Liver (tissue), 9 donors: ENCODE data around the gene MAP4K2. TPM values are rescaled to one million over a fixed set of nuclear protein-coding genes. Genes with fewer than 3 reads are reported as not detected.

ENCODE experiments used
- DNase-seq: peaks from one replicate; pipeline ENCODE4 v3.0.0-alpha.2; 2017; ENCODE audit warnings: low spot score
- H3K27ac ChIP-seq, 2 donors: one replicate each; pipeline ENCODE4 v1.7.0; 2013; ENCODE audit warnings: inconsistent platforms in 2 of 2, low read length in 2 of 2, control low read depth in 1 of 2, low read depth in 1 of 2, mild to moderate bottlenecking in 1 of 2
- H3K27me3 ChIP-seq, 4 donors: one replicate each; pipeline versions ENCODE4 v1.6.1 to v1.7.0; 2013; ENCODE audit warnings: low read length in 3 of 4, inconsistent platforms in 1 of 4, mild to moderate bottlenecking in 1 of 4, moderate library complexity in 1 of 4; ENCODE audit not compliant: control insufficient read depth in 4 of 4, insufficient read depth in 4 of 4
- H3K36me3 ChIP-seq, 4 donors: one replicate each; pipeline versions ENCODE4 v1.6.1 to v1.7.0; 2013; ENCODE audit warnings: low read length in 3 of 4, mild to moderate bottlenecking in 3 of 4, low read depth in 1 of 4, moderate library complexity in 1 of 4; ENCODE audit not compliant: control insufficient read depth in 4 of 4, insufficient read depth in 3 of 4
- H3K4me1 ChIP-seq, 4 donors: one replicate each; pipeline versions ENCODE4 v1.6.1 to v1.7.0; 2013; ENCODE audit warnings: low read length in 3 of 4, mild to moderate bottlenecking in 3 of 4, moderate library complexity in 1 of 4; ENCODE audit not compliant: control insufficient read depth in 4 of 4, insufficient read depth in 4 of 4
- H3K4me3 ChIP-seq, 3 donors: one replicate each; pipeline versions ENCODE4 v1.6.1 to v1.7.0; 2013; ENCODE audit warnings: low read length in 3 of 3, control low read depth in 1 of 3, low read depth in 1 of 3, mild to moderate bottlenecking in 1 of 3
- H3K9ac ChIP-seq, 2 donors: one replicate each; pipeline ENCODE4 v1.7.0; 2013; ENCODE audit warnings: low read length in 2 of 2, mild to moderate bottlenecking in 2 of 2, moderate library complexity in 2 of 2, control low read depth in 1 of 2, low read depth in 1 of 2
- H3K9me3 ChIP-seq, 4 donors: one replicate each; pipeline versions ENCODE4 v1.6.1 to v1.7.0; 2013; ENCODE audit warnings: low read length in 3 of 4; ENCODE audit not compliant: control insufficient read depth in 4 of 4
- EGR1 ChIP-seq, 2 donors: IDR thresholded peaks; 2 replicates each; pipeline ENCODE4 v1.6.1; 2016 to 2018; ENCODE audit warnings: antibody characterized with exemption in 2 of 2, low read depth in 2 of 2
- FOXA1 ChIP-seq: IDR thresholded peaks from 2 replicates; pipeline ENCODE4 v1.6.1; 2016; ENCODE audit warnings: antibody characterized with exemption
- FOXA2 ChIP-seq: IDR thresholded peaks from 2 replicates; pipeline ENCODE4 v1.6.1; 2016; ENCODE audit warnings: antibody characterized with exemption
- GABPA ChIP-seq, 2 donors: IDR thresholded peaks in 1 of 2; conservative IDR thresholded peaks in 1 of 2; 2 replicates each; pipeline ENCODE4 v1.6.1; 2016; ENCODE audit warnings: antibody characterized with exemption in 2 of 2, mild to moderate bottlenecking in 1 of 2, moderate library complexity in 1 of 2
- HNF4A ChIP-seq, 2 donors: conservative IDR thresholded peaks; 2 replicates each; pipeline ENCODE4 v1.6.1; 2016; ENCODE audit warnings: antibody characterized with exemption in 2 of 2, mild to moderate bottlenecking in 2 of 2
- HNF4G ChIP-seq: IDR thresholded peaks from 2 replicates; pipeline ENCODE4 v1.6.1; 2016; ENCODE audit warnings: antibody characterized with exemption
- JUND ChIP-seq, 2 donors: IDR thresholded peaks; 2 replicates each; pipeline ENCODE4 v1.6.1; 2016; ENCODE audit warnings: antibody characterized with exemption in 2 of 2
- NR2F2 ChIP-seq: IDR thresholded peaks from 2 replicates; pipeline ENCODE4 v1.6.1; 2016; ENCODE audit warnings: antibody characterized with exemption
- RAD21 ChIP-seq, 2 donors: IDR thresholded peaks; 2 replicates each; pipeline ENCODE4 v1.6.1; 2016; ENCODE audit warnings: antibody characterized with exemption in 2 of 2, mild to moderate bottlenecking in 2 of 2
- RXRA ChIP-seq, 2 donors: IDR thresholded peaks; 2 replicates each; pipeline ENCODE4 v1.6.1; 2017 to 2018; ENCODE audit warnings: antibody characterized with exemption in 2 of 2, mild to moderate bottlenecking in 1 of 2
- SP1 ChIP-seq: IDR thresholded peaks from 2 replicates; pipeline ENCODE4 v1.6.1; 2018; ENCODE audit warnings: antibody characterized with exemption, mild to moderate bottlenecking
- TAF1 ChIP-seq: conservative IDR thresholded peaks from 2 replicates; pipeline ENCODE4 v1.6.1; 2016; ENCODE audit warnings: antibody characterized with exemption, mild to moderate bottlenecking
- YY1 ChIP-seq: IDR thresholded peaks from 2 replicates; pipeline ENCODE4 v1.6.1; 2016; ENCODE audit warnings: antibody characterized with exemption, mild to moderate bottlenecking
- WGBS: extraction: QIAGEN DNeasy Blood & Tissue Kit; methylation state at CpG from one replicate; pipeline ENCODE4 v1.1.7; 2013; 5-methylcytosine and 5-hydroxymethylcytosine counted together
- polyA plus RNA-seq, 2 donors: library from polyadenylated mRNA; stranded (reverse) in 1 of 2; unstranded in 1 of 2; fragments of 200-250 nt in 1 of 2; fragments of >200 nt in 1 of 2; fragmentation: Nextera tagmentation in 1 of 2; extraction: Ambion mirVana in 1 of 2; gene quantifications; one replicate each; pipeline versions ENCODE4 v1.2.1 to v1.2.3, GENCODE V29; 2013 to 2015
- total RNA-seq, 2 donors: library from RNA; depleted of rRNA; stranded (reverse); fragments of >200 nt; gene quantifications; one replicate each; pipeline ENCODE4 v1.2.3, GENCODE V29; 2014
- TF ChIP-seq, protein P1 (sequence below): fragments of 150-350 bp; IDR thresholded peaks from 2 replicates; pipeline ENCODE4 v1.5.1; 2017; ENCODE audit warnings: improper control_type of control experiment, low read depth, low read length; ENCODE audit not compliant: missing input control
- TF ChIP-seq, protein P2 (sequence below): IDR thresholded peaks from 2 replicates; pipeline ENCODE4 v1.6.1; 2016; ENCODE audit warnings: antibody characterized with exemption
- TF ChIP-seq, protein P3 (sequence below): IDR thresholded peaks from 2 replicates; pipeline ENCODE4 v1.6.1; 2016; ENCODE audit warnings: antibody characterized with exemption, mild to moderate bottlenecking
- TF ChIP-seq, protein P4 (sequence below): IDR thresholded peaks from 2 replicates; pipeline ENCODE4 v1.6.1; 2016; ENCODE audit warnings: antibody characterized with exemption
- TF ChIP-seq, protein P5 (sequence below): IDR thresholded peaks from 2 replicates; pipeline ENCODE4 v1.6.1; 2016; ENCODE audit warnings: antibody characterized with exemption
- donor health status: healthy.
- donor health status: healthy.
- donor health status: healthy.
- donor health status: healthy.
- donor health status: healthy.

Gene MAP4K2
- total and polyA plus RNA-seq, 4 donors, result 2.1 to 6.9 (median 3.5) TPM

DNA sequence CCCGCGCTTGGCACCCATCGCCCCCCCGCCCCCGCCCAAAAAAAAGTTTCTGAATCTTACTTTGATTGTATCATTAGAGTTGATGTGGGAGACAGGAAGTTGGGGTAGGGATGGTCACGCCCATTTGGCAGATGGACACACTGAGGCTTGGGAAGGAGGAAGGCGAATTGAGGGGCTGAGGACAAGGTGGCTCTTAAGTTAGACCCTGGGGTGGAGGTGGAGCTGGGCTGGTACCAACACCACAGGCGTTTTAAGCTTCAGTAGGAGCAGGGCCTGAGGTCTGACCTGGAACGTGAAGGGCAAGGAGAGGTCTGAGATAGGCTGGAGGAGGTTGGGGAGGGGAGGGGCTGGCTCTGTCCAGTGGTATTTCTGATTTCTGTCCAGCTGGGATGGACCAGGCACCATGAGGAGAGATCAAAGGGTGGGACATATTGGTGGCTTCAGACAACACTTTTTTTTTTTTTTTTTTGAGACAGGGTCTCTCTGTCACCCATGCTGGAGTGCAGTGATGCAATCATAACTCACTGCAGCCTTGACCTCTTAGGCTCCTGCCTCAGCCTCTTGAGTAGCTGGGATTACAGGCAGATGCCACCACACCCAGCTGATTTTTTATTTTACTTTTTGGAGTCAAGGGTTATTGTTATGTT, 42.2 kb upstream of the MAP4K2 start:
- H3K27me3 ChIP-seq, result no peaks in the 10 kb centered on the region
- no peak overlapping the region for H3K27ac ChIP-seq
- 42% methylated on average over 9 of the region's 9 CpGs for WGBS
- peaks cover 16 to 36% (median 30%) of the 10 kb centered on the region in 4 donors for H3K4me1 ChIP-seq
- peak overlapping the region in 1 of 3 donors; percentile 50 for H3K4me3 ChIP-seq
- no peaks in the 10 kb centered on the region for H3K36me3 ChIP-seq
- H3K9ac ChIP-seq, result no peak overlapping the region
- no peak for TF ChIP-seq FOXA2
- TF ChIP-seq TAF1, result no peak
- TF ChIP-seq, protein P1, sequence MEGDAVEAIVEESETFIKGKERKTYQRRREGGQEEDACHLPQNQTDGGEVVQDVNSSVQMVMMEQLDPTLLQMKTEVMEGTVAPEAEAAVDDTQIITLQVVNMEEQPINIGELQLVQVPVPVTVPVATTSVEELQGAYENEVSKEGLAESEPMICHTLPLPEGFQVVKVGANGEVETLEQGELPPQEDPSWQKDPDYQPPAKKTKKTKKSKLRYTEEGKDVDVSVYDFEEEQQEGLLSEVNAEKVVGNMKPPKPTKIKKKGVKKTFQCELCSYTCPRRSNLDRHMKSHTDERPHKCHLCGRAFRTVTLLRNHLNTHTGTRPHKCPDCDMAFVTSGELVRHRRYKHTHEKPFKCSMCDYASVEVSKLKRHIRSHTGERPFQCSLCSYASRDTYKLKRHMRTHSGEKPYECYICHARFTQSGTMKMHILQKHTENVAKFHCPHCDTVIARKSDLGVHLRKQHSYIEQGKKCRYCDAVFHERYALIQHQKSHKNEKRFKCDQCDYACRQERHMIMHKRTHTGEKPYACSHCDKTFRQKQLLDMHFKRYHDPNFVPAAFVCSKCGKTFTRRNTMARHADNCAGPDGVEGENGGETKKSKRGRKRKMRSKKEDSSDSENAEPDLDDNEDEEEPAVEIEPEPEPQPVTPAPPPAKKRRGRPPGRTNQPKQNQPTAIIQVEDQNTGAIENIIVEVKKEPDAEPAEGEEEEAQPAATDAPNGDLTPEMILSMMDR, result no peak
- no peak for TF ChIP-seq YY1
- TF ChIP-seq NR2F2, result no peak
- TF ChIP-seq, protein P2, sequence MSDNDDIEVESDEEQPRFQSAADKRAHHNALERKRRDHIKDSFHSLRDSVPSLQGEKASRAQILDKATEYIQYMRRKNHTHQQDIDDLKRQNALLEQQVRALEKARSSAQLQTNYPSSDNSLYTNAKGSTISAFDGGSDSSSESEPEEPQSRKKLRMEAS, result no peak
- TF ChIP-seq HNF4A (conservative IDR thresholded peaks at IDR 0.05), result no peak
- no peak for TF ChIP-seq EGR1 (IDR thresholded peaks at IDR 0.05; ENCODE audit: low read depth in 2 of 2)
- TF ChIP-seq HNF4G, result no peak
- TF ChIP-seq, protein P3, sequence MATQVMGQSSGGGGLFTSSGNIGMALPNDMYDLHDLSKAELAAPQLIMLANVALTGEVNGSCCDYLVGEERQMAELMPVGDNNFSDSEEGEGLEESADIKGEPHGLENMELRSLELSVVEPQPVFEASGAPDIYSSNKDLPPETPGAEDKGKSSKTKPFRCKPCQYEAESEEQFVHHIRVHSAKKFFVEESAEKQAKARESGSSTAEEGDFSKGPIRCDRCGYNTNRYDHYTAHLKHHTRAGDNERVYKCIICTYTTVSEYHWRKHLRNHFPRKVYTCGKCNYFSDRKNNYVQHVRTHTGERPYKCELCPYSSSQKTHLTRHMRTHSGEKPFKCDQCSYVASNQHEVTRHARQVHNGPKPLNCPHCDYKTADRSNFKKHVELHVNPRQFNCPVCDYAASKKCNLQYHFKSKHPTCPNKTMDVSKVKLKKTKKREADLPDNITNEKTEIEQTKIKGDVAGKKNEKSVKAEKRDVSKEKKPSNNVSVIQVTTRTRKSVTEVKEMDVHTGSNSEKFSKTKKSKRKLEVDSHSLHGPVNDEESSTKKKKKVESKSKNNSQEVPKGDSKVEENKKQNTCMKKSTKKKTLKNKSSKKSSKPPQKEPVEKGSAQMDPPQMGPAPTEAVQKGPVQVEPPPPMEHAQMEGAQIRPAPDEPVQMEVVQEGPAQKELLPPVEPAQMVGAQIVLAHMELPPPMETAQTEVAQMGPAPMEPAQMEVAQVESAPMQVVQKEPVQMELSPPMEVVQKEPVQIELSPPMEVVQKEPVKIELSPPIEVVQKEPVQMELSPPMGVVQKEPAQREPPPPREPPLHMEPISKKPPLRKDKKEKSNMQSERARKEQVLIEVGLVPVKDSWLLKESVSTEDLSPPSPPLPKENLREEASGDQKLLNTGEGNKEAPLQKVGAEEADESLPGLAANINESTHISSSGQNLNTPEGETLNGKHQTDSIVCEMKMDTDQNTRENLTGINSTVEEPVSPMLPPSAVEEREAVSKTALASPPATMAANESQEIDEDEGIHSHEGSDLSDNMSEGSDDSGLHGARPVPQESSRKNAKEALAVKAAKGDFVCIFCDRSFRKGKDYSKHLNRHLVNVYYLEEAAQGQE, result no peak
- no peak for TF ChIP-seq JUND (IDR thresholded peaks at IDR 0.05)
- no peak for TF ChIP-seq FOXA1
- TF ChIP-seq SP1, result no peak
- no peak for TF ChIP-seq RAD21 (IDR thresholded peaks at IDR 0.05)
- TF ChIP-seq, protein P4, sequence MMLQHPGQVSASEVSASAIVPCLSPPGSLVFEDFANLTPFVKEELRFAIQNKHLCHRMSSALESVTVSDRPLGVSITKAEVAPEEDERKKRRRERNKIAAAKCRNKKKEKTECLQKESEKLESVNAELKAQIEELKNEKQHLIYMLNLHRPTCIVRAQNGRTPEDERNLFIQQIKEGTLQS, result no peak
- TF ChIP-seq GABPA (IDR thresholded peaks at IDR 0.05 in 1 of 2, conservative IDR thresholded peaks at IDR 0.05 in 1 of 2), result no peak
- no peak for DNase-seq
- no peaks in the 10 kb centered on the region for H3K9me3 ChIP-seq

DNA sequence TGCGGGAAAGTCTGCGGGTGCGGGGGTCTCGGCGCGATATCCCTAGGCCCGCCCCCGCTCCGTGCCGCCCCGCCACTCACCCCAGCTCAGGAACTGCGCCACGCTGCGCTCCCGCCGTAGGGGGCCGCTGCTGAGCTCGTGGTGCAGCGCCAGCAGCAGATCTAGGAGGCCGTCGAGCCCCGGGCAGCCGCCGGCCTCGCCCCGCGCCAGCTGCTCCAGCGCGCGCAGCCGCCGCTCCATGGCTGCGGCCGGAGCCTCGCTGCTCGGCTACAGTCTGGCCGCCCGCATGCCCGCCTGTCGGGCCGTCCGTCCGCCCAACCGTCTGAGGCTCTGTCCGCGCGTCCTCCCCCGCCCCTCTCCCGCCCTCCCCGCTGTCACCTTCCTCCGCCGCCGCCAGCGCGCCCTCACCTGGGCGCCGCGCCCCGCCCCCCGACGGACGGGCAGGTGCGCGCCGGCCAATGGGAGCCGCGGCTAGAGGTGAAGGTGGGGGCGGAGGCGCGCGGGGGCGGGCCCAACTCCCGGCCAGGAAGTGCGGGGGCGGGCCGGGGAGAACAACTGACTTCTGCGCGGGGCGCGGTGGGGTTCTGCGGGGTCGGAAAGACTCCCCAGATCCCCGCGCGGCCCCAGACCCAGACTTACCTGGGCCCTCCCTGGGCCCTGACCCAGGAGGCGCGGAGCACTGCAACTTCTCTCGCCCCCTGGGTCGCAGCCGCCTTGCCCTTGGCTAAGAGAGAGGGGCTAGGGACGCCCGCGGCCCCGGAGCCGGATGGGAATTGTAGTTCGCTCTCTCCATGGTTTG, 41.5 kb upstream of the MAP4K2 start, which contains the start of gene CDC42BPG:
Gene CDC42BPG (minus strand): TSS at position 324 of the 799 bp plus-strand sequence. CDS start 84 bp downstream, at position 240.
- Histone ChIP-seq H3K9ac (no peak within 1 kb of the TSS), H3K4me3 (peak within 1 kb of the TSS in 2 of 3 donors; percentile 42 to 50), H3K27ac (no peak within 1 kb of the TSS), H3K36me3 (no peaks in the 10 kb centered on the region), H3K27me3 (no peaks in the 10 kb centered on the region), H3K9me3 (no peaks in the 10 kb centered on the region), H3K4me1 (peaks cover 13 to 30% (median 25%) of the 10 kb centered on the region in 4 donors)
- WGBS, result 4% methylated on average over 96 of the region's 96 CpGs
- peak; percentile 72 for DNase-seq
- no peak for TF ChIP-seq HNF4G
- TF ChIP-seq, protein P1, result peak; percentile 34
- TF ChIP-seq, protein P5, sequence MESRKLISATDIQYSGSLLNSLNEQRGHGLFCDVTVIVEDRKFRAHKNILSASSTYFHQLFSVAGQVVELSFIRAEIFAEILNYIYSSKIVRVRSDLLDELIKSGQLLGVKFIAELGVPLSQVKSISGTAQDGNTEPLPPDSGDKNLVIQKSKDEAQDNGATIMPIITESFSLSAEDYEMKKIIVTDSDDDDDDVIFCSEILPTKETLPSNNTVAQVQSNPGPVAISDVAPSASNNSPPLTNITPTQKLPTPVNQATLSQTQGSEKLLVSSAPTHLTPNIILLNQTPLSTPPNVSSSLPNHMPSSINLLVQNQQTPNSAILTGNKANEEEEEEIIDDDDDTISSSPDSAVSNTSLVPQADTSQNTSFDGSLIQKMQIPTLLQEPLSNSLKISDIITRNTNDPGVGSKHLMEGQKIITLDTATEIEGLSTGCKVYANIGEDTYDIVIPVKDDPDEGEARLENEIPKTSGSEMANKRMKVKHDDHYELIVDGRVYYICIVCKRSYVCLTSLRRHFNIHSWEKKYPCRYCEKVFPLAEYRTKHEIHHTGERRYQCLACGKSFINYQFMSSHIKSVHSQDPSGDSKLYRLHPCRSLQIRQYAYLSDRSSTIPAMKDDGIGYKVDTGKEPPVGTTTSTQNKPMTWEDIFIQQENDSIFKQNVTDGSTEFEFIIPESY, result no peak
- TF ChIP-seq RAD21 (IDR thresholded peaks at IDR 0.05), result peak in 1 of 2 donors; percentile 59
- no peak for TF ChIP-seq FOXA1
- no peak for TF ChIP-seq SP1
- no peak for TF ChIP-seq RXRA (IDR thresholded peaks at IDR 0.05)
- TF ChIP-seq GABPA (IDR thresholded peaks at IDR 0.05 in 1 of 2, conservative IDR thresholded peaks at IDR 0.05 in 1 of 2), result no peak
- TF ChIP-seq, protein P2, result no peak
- peak; percentile 72 for TF ChIP-seq EGR1 (IDR thresholded peaks at IDR 0.05; ENCODE audit: low read depth in 2 of 2)
- TF ChIP-seq TAF1, result no peak
